HFFc6 (cell line): ENCODE results near the gene SIM2. TPM values are rescaled to one million over a fixed set of nuclear protein-coding genes. Genes with fewer than 3 reads are reported as not detected.

Source experiments
- DNase-seq: peaks from one replicate; pipeline ENCODE4 v3.0.0-alpha.2; 2018
- H3K27ac Mint-ChIP-seq: 2 replicates; pipeline ENCODE4 v1.8.0; 2020; ENCODE audit warnings: mild to moderate bottlenecking, mixed read lengths
- H3K27me3 Mint-ChIP-seq: 2 replicates; pipeline ENCODE4 v1.8.0; 2021; ENCODE audit warnings: mild to moderate bottlenecking, moderate library complexity, mixed read lengths; ENCODE audit not compliant: insufficient read depth
- H3K36me3 Mint-ChIP-seq: 2 replicates; pipeline ENCODE4 v1.8.0; 2021; ENCODE audit warnings: low read depth, mixed read lengths
- H3K4me1 Mint-ChIP-seq: 2 replicates; pipeline ENCODE4 v1.8.0; 2020; ENCODE audit warnings: low read depth, mixed read lengths
- H3K4me3 Mint-ChIP-seq: 2 replicates; pipeline ENCODE4 v1.8.0; 2020; ENCODE audit warnings: mild to moderate bottlenecking, moderate library complexity, mixed read lengths
- H3K9me3 Mint-ChIP-seq: 2 replicates; pipeline ENCODE4 v1.8.0; 2020; ENCODE audit warnings: mild to moderate bottlenecking, mixed read lengths
- CTCF ChIP-seq: fragments of 200-600 bp; sonication (generic); IDR thresholded peaks from 2 replicates; pipeline ENCODE4 v1.5.0; 2021; ENCODE audit warnings: antibody characterized with exemption, mild to moderate bottlenecking
- total RNA-seq, 6 experiments: library from RNA; stranded (reverse); fragmentation: NEBNext Ultra II Directional; extraction: Animal tissue kit (Norgen Biotek cat#: 25700); gene quantifications; 2 replicates in 1 of 6; 3 replicates in 5 of 6; pipeline ENCODE4 v1.2.3, GENCODE V29; 2021

SIM2 gene
- total RNA-seq, 6 experiments from 2014 or later: not detected

- Mint-ChIP-seq H3K4me1 (peaks cover 10% of the 10 kb centered on the region), H3K4me3 (no peak overlapping the region), H3K9me3 (no peaks in the 10 kb centered on the region), H3K27me3 (peaks cover 24% of the 10 kb centered on the region), H3K27ac (no peak overlapping the region), H3K36me3 (no peaks in the 10 kb centered on the region)
- TF ChIP-seq CTCF: no peak
- DNase-seq: no peak
Observed at GRCh38 chr21:36743008-36743407, 44.1 kb downstream of the SIM2 start.

- no peak for DNase-seq
- Mint-ChIP-seq H3K36me3 (no peaks in the 10 kb centered on the region), H3K27ac (no peak overlapping the region), H3K27me3 (peaks cover 22% of the 10 kb centered on the region), H3K9me3 (no peaks in the 10 kb centered on the region), H3K4me3 (no peak overlapping the region), H3K4me1 (peaks cover 12% of the 10 kb centered on the region)
- no peak for TF ChIP-seq CTCF
Observed at GRCh38 chr21:36743446-36743845, 44.5 kb downstream of the SIM2 start.

- peaks cover 15% of the 10 kb centered on the region for H3K4me1 Mint-ChIP-seq
- no peaks in the 10 kb centered on the region for H3K36me3 Mint-ChIP-seq
- peaks cover 15% of the 10 kb centered on the region for H3K27me3 Mint-ChIP-seq
Observed at GRCh38 chr21:36744190-36744559, 45.3 kb downstream of the SIM2 start.

GRCh38 chr21:36744560-36745231 is 45.8 kb downstream of the SIM2 start:
- no peak overlapping the region for H3K4me3 Mint-ChIP-seq
- H3K27me3 Mint-ChIP-seq: peaks cover 13% of the 10 kb centered on the region
- no peak for DNase-seq

More at GRCh38 chr21:36744190-36744559, 45.3 kb downstream of the SIM2 start:
- DNase-seq: no peak
- no peak for TF ChIP-seq CTCF
- no peaks in the 10 kb centered on the region for H3K9me3 Mint-ChIP-seq
- H3K4me3 Mint-ChIP-seq: no peak overlapping the region
- H3K27ac Mint-ChIP-seq: no peak overlapping the region

GRCh38 chr21:36745459-36745858 is 46.5 kb downstream of the SIM2 start:
- Mint-ChIP-seq H3K4me1 (peaks cover 22% of the 10 kb centered on the region), H3K4me3 (no peak overlapping the region), H3K36me3 (peaks cover 6% of the 10 kb centered on the region; the same call in 1 of the 2 replicates), H3K27ac (no peak overlapping the region), H3K27me3 (peaks cover 8% of the 10 kb centered on the region), H3K9me3 (no peaks in the 10 kb centered on the region)
- DNase-seq: no peak
- no peak for TF ChIP-seq CTCF

More at GRCh38 chr21:36744560-36745231, 45.8 kb downstream of the SIM2 start:
- H3K27ac Mint-ChIP-seq: no peak overlapping the region
- no peak for TF ChIP-seq CTCF
- H3K36me3 Mint-ChIP-seq: peaks cover under 1% of the 10 kb centered on the region; the same call in 1 of the 2 replicates
- H3K9me3 Mint-ChIP-seq: no peaks in the 10 kb centered on the region
- H3K4me1 Mint-ChIP-seq: peaks cover 15% of the 10 kb centered on the region
